BE2C (cell line): ENCODE data around the gene IL10RA.

Experiments used
- DNase-seq: peaks from one replicate; pipeline ENCODE4 v3.0.0-alpha.2; 2020
- H3K27me3 ChIP-seq: fragments of 250-450 bp; sonication (Bioruptor Pico); 2 replicates; pipeline ENCODE4 v1.5.1; 2020; ENCODE audit warnings: mild to moderate bottlenecking
- H3K36me3 ChIP-seq: fragments of 250-450 bp; sonication (Bioruptor Pico); 2 replicates; pipeline ENCODE4 v1.5.1; 2020; ENCODE audit warnings: mild to moderate bottlenecking
- H3K4me1 ChIP-seq: fragments of 250-450 bp; sonication (Bioruptor Pico); 2 replicates; pipeline ENCODE4 v1.5.1; 2020
- H3K4me3 ChIP-seq: 2 replicates; pipeline ENCODE4 v1.5.1; 2011; ENCODE audit warnings: low read depth, low read length
- H3K9me3 ChIP-seq: fragments of 250-450 bp; sonication (Bioruptor Pico); 2 replicates; pipeline ENCODE4 v1.5.1; 2020
- CTCF ChIP-seq: IDR thresholded peaks from 2 replicates; pipeline ENCODE4 v1.5.1; 2012; ENCODE audit warnings: mild to moderate bottlenecking, low read depth, low read length

The IL10RA gene

GRCh38 chr11:117986981-117987574 is 884 bp downstream of the IL10RA start:
- Histone ChIP-seq H3K27me3 (peaks cover 20% of the 10 kb centered on the region), H3K36me3 (no peaks in the 10 kb centered on the region), H3K4me3 (no peak overlapping the region), H3K4me1 (no peaks in the 10 kb centered on the region), H3K9me3 (no peaks in the 10 kb centered on the region)
- no peak for DNase-seq
- no peak for TF ChIP-seq CTCF

GRCh38 chr11:117989351-117990102 is 3.3 kb downstream of the IL10RA start:
- Histone ChIP-seq H3K4me3 (no peak overlapping the region), H3K27me3 (peaks cover 20% of the 10 kb centered on the region), H3K9me3 (no peaks in the 10 kb centered on the region), H3K4me1 (no peaks in the 10 kb centered on the region), H3K36me3 (no peaks in the 10 kb centered on the region)
- TF ChIP-seq CTCF = no peak
- DNase-seq = no peak

GRCh38 chr11:117992136-117992535 is 5.9 kb downstream of the IL10RA start:
- Histone ChIP-seq H3K9me3 (no peaks in the 10 kb centered on the region), H3K27me3 (peaks cover 9% of the 10 kb centered on the region), H3K4me3 (no peak overlapping the region), H3K36me3 (no peaks in the 10 kb centered on the region), H3K4me1 (no peaks in the 10 kb centered on the region)
- no peak for DNase-seq
- no peak for TF ChIP-seq CTCF

- Histone ChIP-seq H3K36me3 (no peaks in the 10 kb centered on the region), H3K4me3 (no peak overlapping the region), H3K9me3 (no peaks in the 10 kb centered on the region), H3K27me3 (peaks cover 4% of the 10 kb centered on the region), H3K4me1 (no peaks in the 10 kb centered on the region)
- no peak for TF ChIP-seq CTCF
- no peak for DNase-seq
Observed at GRCh38 chr11:117992620-117993019, 6.4 kb downstream of the IL10RA start.

GRCh38 chr11:117993988-117994745 is 8.0 kb downstream of the IL10RA start:
- no peak for TF ChIP-seq CTCF
- H3K4me1 ChIP-seq = no peaks in the 10 kb centered on the region
- H3K4me3 ChIP-seq = no peak overlapping the region
- no peaks in the 10 kb centered on the region for H3K36me3 ChIP-seq
- no peak for DNase-seq
- H3K9me3 ChIP-seq = no peaks in the 10 kb centered on the region
- no peaks in the 10 kb centered on the region for H3K27me3 ChIP-seq
